Measurements from ENCODE around the gene NSUN6. TPM values are rescaled to one million over a fixed set of nuclear protein-coding genes. Genes with fewer than 3 reads are reported as not detected.
A peak's percentile ranks its signal among the peaks of the same experiment; 100 is the strongest.

Gene NSUN6
- total RNA-seq, 1 experiment from 2014 or later: 12.5 TPM

- H3K27ac ChIP-seq (ENCODE audit: low read depth, low read length): no peak overlapping the region
- no peaks in the 10 kb centered on the region for H3K9me2 ChIP-seq (ENCODE audit: insufficient read depth)
- ChIA-PET CTCF (no interaction called here), POLR2A (no interaction called here), RAD21 (ENCODE audit: low non-redundant PET in 1 of 2, low total read pairs in 2 of 2, uncharacterized antibody in 2 of 2, unreplicated experiment in 2 of 2) (no interaction called here)
- H3K36me3 ChIP-seq (ENCODE audit: control insufficient read depth in 1 of 2, insufficient read depth in 2 of 2, low read length in 2 of 2): no peaks in the 10 kb centered on the region
- no peak overlapping the region for H3K4me3 ChIP-seq (replicated peaks in 1 of 2; ENCODE audit: low read depth in 1 of 2, low read length in 2 of 2)
- no TSS peak for BruUV-seq (replicated peaks)
- no peak for TF ChIP-seq RAD21 (IDR thresholded peaks at IDR 0.05; ENCODE audit: low read depth)
- H4K20me1 ChIP-seq (ENCODE audit: insufficient read depth): no peaks in the 10 kb centered on the region
- H3K9me3 ChIP-seq (ENCODE audit: control insufficient read depth in 1 of 2, insufficient read depth in 1 of 2, low read depth in 1 of 2, low read length in 2 of 2): peaks cover 29 to 34% of the 10 kb centered on the region in 2 experiments; a peak in 3 of 4 replicates
- no peak for DNase-seq (ENCODE audit: low read depth, low spot score)
- intact Hi-C loops (cut with micrococcal nuclease): no loop called here
- no peak overlapping the region for H3K4me2 ChIP-seq (ENCODE audit: low read length)
- no peak for ATAC-seq
- no peaks in the 10 kb centered on the region for H3K4me1 ChIP-seq (ENCODE audit: control insufficient read depth in 1 of 2, insufficient read depth in 2 of 2, low read length in 2 of 2)
- no peak overlapping the region for H3K9ac ChIP-seq (ENCODE audit: low read length)
- H2AFZ ChIP-seq (ENCODE audit: low read depth, low read length, poor library complexity, severe bottlenecking): no peak overlapping the region
- no peaks in the 10 kb centered on the region for H3K79me2 ChIP-seq (ENCODE audit: insufficient read depth, low read length)
- H3K27me3 ChIP-seq (ENCODE audit: insufficient read depth, low read length): no peaks in the 10 kb centered on the region
Observed at GRCh38 chr10:18567343-18567856, 84.0 kb downstream of the NSUN6 start.

GRCh38 chr10:18566177-18566576 lies 85.2 kb downstream of the NSUN6 start:
- no TSS peak for BruUV-seq (replicated peaks)
- ChIA-PET CTCF (no interaction called here), POLR2A (no interaction called here), RAD21 (ENCODE audit: low non-redundant PET in 1 of 2, low total read pairs in 2 of 2, uncharacterized antibody in 2 of 2, unreplicated experiment in 2 of 2) (no interaction called here)
- Histone ChIP-seq H3K4me1 (ENCODE audit: control insufficient read depth in 1 of 2, insufficient read depth in 2 of 2, low read length in 2 of 2) (no peaks in the 10 kb centered on the region), H3K4me3 (replicated peaks in 1 of 2; ENCODE audit: low read depth in 1 of 2, low read length in 2 of 2) (no peak overlapping the region), H4K20me1 (ENCODE audit: insufficient read depth) (no peaks in the 10 kb centered on the region; the same call in 1 of the 2 replicates), H3K9ac (ENCODE audit: low read length) (no peak overlapping the region), H3K36me3 (ENCODE audit: control insufficient read depth in 1 of 2, insufficient read depth in 2 of 2, low read length in 2 of 2) (no peaks in the 10 kb centered on the region), H2AFZ (ENCODE audit: low read depth, low read length, poor library complexity, severe bottlenecking) (no peak overlapping the region), H3K9me3 (ENCODE audit: control insufficient read depth in 1 of 2, insufficient read depth in 1 of 2, low read depth in 1 of 2, low read length in 2 of 2) (peaks cover 18 to 26% of the 10 kb centered on the region in 2 experiments; a peak in 3 of 4 replicates), H3K9me2 (ENCODE audit: insufficient read depth) (no peaks in the 10 kb centered on the region), H3K79me2 (ENCODE audit: insufficient read depth, low read length) (no peaks in the 10 kb centered on the region), H3K27ac (ENCODE audit: low read depth, low read length) (no peak overlapping the region), H3K27me3 (ENCODE audit: insufficient read depth, low read length) (no peaks in the 10 kb centered on the region), H3K4me2 (ENCODE audit: low read length) (no peak overlapping the region)
- intact Hi-C loops (cut with micrococcal nuclease): no loop called here
- TF ChIP-seq ZFX (IDR thresholded peaks at IDR 0.05): no peak
- TF ChIP-seq SP1 (IDR thresholded peaks at IDR 0.05; ENCODE audit: low read depth): 0 out of 2 replicates have a peak, but pooled peaks have one; percentile 14
- DNase-seq (ENCODE audit: low read depth, low spot score) (no peak), ATAC-seq (no peak)

- DNase-seq (ENCODE audit: low read depth, low spot score) (no peak), ATAC-seq (no peak)
- H3K9me2 ChIP-seq (ENCODE audit: insufficient read depth): no peaks in the 10 kb centered on the region
- H3K27me3 ChIP-seq (ENCODE audit: insufficient read depth, low read length): no peaks in the 10 kb centered on the region
- intact Hi-C loops (cut with micrococcal nuclease): no loop called here
- ChIA-PET POLR2A (no interaction called here), CTCF (no interaction called here), RAD21 (ENCODE audit: low non-redundant PET in 1 of 2, low total read pairs in 2 of 2, uncharacterized antibody in 2 of 2, unreplicated experiment in 2 of 2) (no interaction called here)
- no peak for TF ChIP-seq TCF7L2 (IDR thresholded peaks at IDR 0.05; ENCODE audit: borderline replicate concordance, extremely low read depth, insufficient read depth, insufficient read length)
- no peak for TF ChIP-seq ATF3 (IDR thresholded peaks at IDR 0.05)
- TF ChIP-seq YY1 (IDR thresholded peaks at IDR 0.05; ENCODE audit: extremely low read depth, insufficient replicate concordance, low read depth, low read length): no peak
- TF ChIP-seq ZNF274 (IDR thresholded peaks at IDR 0.05; ENCODE audit: low read depth, low read length): no peak
- TF ChIP-seq FOSL1 (IDR thresholded peaks at IDR 0.05; ENCODE audit: low read depth): no peak
- no peak for TF ChIP-seq EGR1 (IDR thresholded peaks at IDR 0.05; ENCODE audit: low read depth)
- H3K4me1 ChIP-seq (ENCODE audit: control insufficient read depth in 1 of 2, insufficient read depth in 2 of 2, low read length in 2 of 2): no peaks in the 10 kb centered on the region
- H3K79me2 ChIP-seq (ENCODE audit: insufficient read depth, low read length): no peaks in the 10 kb centered on the region
- H2AFZ ChIP-seq (ENCODE audit: low read depth, low read length, poor library complexity, severe bottlenecking): no peak overlapping the region
- H3K27ac ChIP-seq (ENCODE audit: low read depth, low read length): no peak overlapping the region
- no peaks in the 10 kb centered on the region for H3K36me3 ChIP-seq (ENCODE audit: control insufficient read depth in 1 of 2, insufficient read depth in 2 of 2, low read length in 2 of 2)
- no peaks in the 10 kb centered on the region; the same call in 1 of the 2 replicates for H4K20me1 ChIP-seq (ENCODE audit: insufficient read depth)
- H3K9ac ChIP-seq (ENCODE audit: low read length): no peak overlapping the region
- no TSS peak for BruUV-seq (replicated peaks)
- H3K9me3 ChIP-seq (ENCODE audit: control insufficient read depth in 1 of 2, insufficient read depth in 1 of 2, low read depth in 1 of 2, low read length in 2 of 2): peaks cover 19 to 25% of the 10 kb centered on the region in 2 experiments; a peak in 3 of 4 replicates
- H3K4me2 ChIP-seq (ENCODE audit: low read length): no peak overlapping the region
- H3K4me3 ChIP-seq (replicated peaks in 1 of 2; ENCODE audit: low read depth in 1 of 2, low read length in 2 of 2): no peak overlapping the region
Observed at GRCh38 chr10:18565006-18565405, 86.4 kb downstream of the NSUN6 start.
